AG10803 (cell line): ENCODE data around the gene CCDC160.
"Not testable (repeated sequence)": the region's sequence is repeated elsewhere in the genome, so short reads cannot be mapped to it uniquely, and the experiment has no call there.

Source experiments
- DNase-seq: peaks from one replicate; pipeline ENCODE4 v3.0.0; 2010; ENCODE audit warnings: low read depth
- H3K4me3 ChIP-seq: 2 replicates; pipeline ENCODE4 v1.5.1; 2011; ENCODE audit warnings: mild to moderate bottlenecking, low read length, control low read depth
- CTCF ChIP-seq: conservative IDR thresholded peaks from 2 replicates; pipeline ENCODE4 v1.5.1; 2011; ENCODE audit warnings: mild to moderate bottlenecking, low read length, control low read depth, inconsistent platforms

Gene CCDC160

DNA sequence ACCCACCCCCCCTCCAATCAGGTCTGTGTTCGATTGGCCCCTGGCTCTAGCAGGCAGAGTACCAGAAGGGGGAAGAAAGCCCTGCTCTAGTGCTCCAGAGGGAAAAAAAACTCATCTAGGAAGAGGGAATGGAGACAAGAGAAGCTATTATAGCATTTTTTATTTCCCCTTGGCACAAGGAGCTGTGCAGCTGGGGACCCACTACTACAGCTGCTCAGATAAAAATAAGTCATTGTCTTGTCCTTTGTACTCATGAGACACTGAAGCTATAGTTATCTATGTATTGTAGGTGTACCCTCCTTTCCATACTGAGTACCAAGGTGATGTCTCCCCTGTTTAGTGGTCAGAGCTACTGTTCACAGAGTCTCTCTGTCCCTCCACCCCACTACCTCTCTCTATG is 14.3 kb downstream of the CCDC160 start:
- no peak for DNase-seq
- no peak for TF ChIP-seq CTCF
- H3K4me3 ChIP-seq = no peak overlapping the region

GRCh38 chrX:134254511-134254910 is 17.5 kb downstream of the CCDC160 start:
- H3K4me3 ChIP-seq = no peak overlapping the region
- TF ChIP-seq CTCF = no peak
- no peak for DNase-seq

DNA sequence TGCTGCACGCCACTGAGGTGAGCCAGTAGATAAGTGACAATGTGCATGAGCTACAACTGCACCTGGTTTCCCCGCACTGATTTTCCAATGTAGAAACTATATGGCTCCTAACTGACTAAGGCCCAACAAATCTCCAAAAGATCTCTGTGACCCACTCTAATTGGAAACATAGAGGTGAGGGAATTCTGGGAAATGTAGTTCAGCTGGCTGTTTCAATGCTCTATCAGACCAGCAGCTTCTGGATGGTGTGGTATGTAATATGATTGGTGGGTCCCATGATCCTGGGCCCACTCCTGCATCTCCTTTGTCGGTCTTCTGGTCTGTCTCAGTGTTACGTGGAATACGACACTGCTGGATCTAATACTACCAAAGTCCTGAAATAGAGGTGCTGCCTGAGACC is 18.6 kb downstream of the CCDC160 start:
- DNase-seq = no peak
- no peak overlapping the region for H3K4me3 ChIP-seq
- no peak for TF ChIP-seq CTCF

DNA sequence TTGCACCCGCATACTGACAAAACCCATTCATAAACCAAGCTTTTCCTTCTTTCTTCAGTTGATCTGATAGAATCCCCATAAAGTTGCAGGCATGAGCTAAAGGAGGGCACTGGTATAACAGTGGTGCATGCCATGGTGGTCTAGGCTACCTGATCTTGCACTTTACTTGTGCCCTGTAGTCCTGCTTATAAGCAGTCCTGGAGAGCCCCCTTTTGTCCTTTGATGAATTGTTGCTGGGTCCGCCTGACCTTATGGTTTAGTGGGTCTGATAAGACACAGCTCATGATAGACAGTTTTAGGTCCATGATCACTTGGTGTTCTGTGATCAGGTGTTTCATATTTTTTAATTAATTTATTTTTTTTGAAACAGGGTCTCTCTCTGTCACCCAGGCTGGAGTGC is 19.7 kb downstream of the CCDC160 start:
- no peak for TF ChIP-seq CTCF
- no peak overlapping the region for H3K4me3 ChIP-seq

GRCh38 chrX:134258202-134258601 is 21.2 kb downstream of the CCDC160 start:
- TF ChIP-seq CTCF = no peak
- DNase-seq = no peak
- H3K4me3 ChIP-seq = no peak overlapping the region

More for the DNA sequence above, 19.7 kb downstream of the CCDC160 start:
- DNase-seq = no peak

- not testable (repeated sequence) for DNase-seq, H3K4me3 ChIP-seq
Measured at GRCh38 chrX:134285934-134286333, 49.0 kb downstream of the CCDC160 start.

DNA sequence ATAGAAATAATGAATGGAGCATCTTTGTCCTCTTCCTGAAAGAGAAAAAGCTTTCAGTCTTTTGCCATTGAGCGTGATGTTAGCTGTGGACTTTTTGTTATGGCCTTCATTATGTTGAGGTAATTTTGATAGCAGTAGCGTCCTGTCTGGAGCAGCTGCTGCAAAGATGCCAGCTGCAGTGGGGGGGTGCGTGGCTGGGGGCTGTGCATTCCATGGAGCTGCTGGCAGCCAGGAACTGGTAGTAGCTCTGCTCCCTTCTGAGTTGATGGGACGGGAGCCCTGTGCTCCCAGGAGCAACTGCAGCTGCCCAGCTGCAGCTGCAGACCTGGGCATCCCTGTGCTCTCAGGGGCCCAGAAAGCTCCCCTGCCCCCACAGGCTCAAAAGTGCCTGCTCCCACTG is 50.4 kb downstream of the CCDC160 start:
- no peak for TF ChIP-seq CTCF
- no peak overlapping the region for H3K4me3 ChIP-seq
- no peak for DNase-seq

GRCh38 chrX:134294548-134294947 is 57.6 kb downstream of the CCDC160 start:
- peak; percentile 26 for TF ChIP-seq CTCF
- peak; percentile 0 for DNase-seq

More at GRCh38 chrX:134294548-134294947, 57.6 kb downstream of the CCDC160 start:
- no peak overlapping the region for H3K4me3 ChIP-seq
